Ovary (tissue), 9 donors: ENCODE results near the gene PTPRK. TPM values are rescaled to one million over a fixed set of nuclear protein-coding genes. Genes with fewer than 3 reads are reported as not detected.

Experiments
- DNase-seq, 5 donors: peaks; one replicate each; pipeline ENCODE4 v3.0.0-alpha.2; 2019 to 2020
- H3K27ac ChIP-seq, 2 donors: fragments of 200-600 bp; one replicate each; pipeline versions ENCODE4 v1.5.1 to v1.8.0; 2019 to 2022
- H3K27me3 ChIP-seq: fragments of 200-600 bp; one replicate; pipeline ENCODE4 v1.8.0; 2022
- H3K36me3 ChIP-seq: fragments of 200-600 bp; sonication (generic); one replicate; pipeline ENCODE4 v1.5.1; 2019
- H3K4me1 ChIP-seq: one replicate; pipeline ENCODE4 v1.8.1; 2013; ENCODE audit warnings: mild to moderate bottlenecking, moderate library complexity; ENCODE audit not compliant: insufficient read depth
- H3K4me3 ChIP-seq: fragments of 200-600 bp; sonication (generic); one replicate; pipeline ENCODE4 v1.5.1; 2017
- H3K9me3 ChIP-seq, 2 donors: fragments of 200-600 bp in 1 of 2; sonication (generic) in 1 of 2; one replicate each; pipeline versions ENCODE4 v1.5.1 to v1.8.1; 2013 to 2019; ENCODE audit warnings: mild to moderate bottlenecking in 1 of 2, moderate library complexity in 1 of 2
- EP300 ChIP-seq: sonication (generic); formaldehyde crosslinking; IDR thresholded peaks from one replicate; pipeline ENCODE4 v1.6.1; 2017; ENCODE audit warnings: antibody characterized with exemption
- POLR2A ChIP-seq: fragments of 450-650 bp; IDR thresholded peaks from one replicate; pipeline ENCODE4 v1.6.1; 2017; ENCODE audit warnings: antibody characterized with exemption, mild to moderate bottlenecking, moderate library complexity
- WGBS, 3 donors: extraction: QIAGEN DNeasy Blood & Tissue Kit in 1 of 3; methylation state at CpG; one replicate each; pipeline versions ENCODE4 v1.1.5 to v1.1.7; 2013 to 2017; 5-methylcytosine and 5-hydroxymethylcytosine counted together
- intact Hi-C, 4 donors: fragments of 100-400 bp; cut with DNase I; formaldehyde crosslinking; loops; one replicate each; pipeline versions ENCODE4 v1.11.0 to v1.15.1; 2022 to 2023
- polyA plus RNA-seq, 2 donors: library from polyadenylated mRNA; stranded (reverse); fragments of 200-250 nt in 1 of 2; fragments of 350-450 nt in 1 of 2; fragmentation: Illumina TruSeq in 1 of 2; extraction: RNeasy Lipid Tissue Mini Kit (QIAGEN cat#74804) in 1 of 2; gene quantifications; one replicate each; pipeline ENCODE4 v1.2.3, GENCODE V29; 2013 to 2014
- total RNA-seq, 7 donors: library from RNA; depleted of rRNA in 2 of 7; stranded (reverse); fragments of >200 nt in 2 of 7; fragmentation: NEBNext Ultra II Directional in 3 of 7; extraction: Animal tissue kit (Norgen Biotek cat#: 25700) in 3 of 7; gene quantifications; one replicate each; pipeline versions ENCODE4 v1.1.0 to v1.2.4, GENCODE V29; 2016 to 2023
- TF ChIP-seq, protein P1 (sequence below), 3 donors: fragments of 450-650 bp in 2 of 3; fragments of 200-600 bp in 1 of 3; IDR thresholded peaks; one replicate each; pipeline versions ENCODE4 v1.5.1 to v1.8.0; 2016 to 2022; ENCODE audit warnings: antibody characterized with exemption in 3 of 3, mild to moderate bottlenecking in 1 of 3
- donor health status: DM: no; HTN: no; CAD: no; lungs with moderate emphysema.
- donor health status: DM: no; HTN: no; CAD: no.
- donor health status: Bipolar disorder and iron deficiency.
- donor health status: DM: yes; HTN: yes; CAD: no.
- donor health status: DM: no; HTN: no; CAD: no.
- donor health status: DM: yes; HTN: yes; CAD: no.

The PTPRK gene
- total and polyA plus RNA-seq, 9 donors, result 24.0 to 50.7 (median 44.1) TPM

DNA sequence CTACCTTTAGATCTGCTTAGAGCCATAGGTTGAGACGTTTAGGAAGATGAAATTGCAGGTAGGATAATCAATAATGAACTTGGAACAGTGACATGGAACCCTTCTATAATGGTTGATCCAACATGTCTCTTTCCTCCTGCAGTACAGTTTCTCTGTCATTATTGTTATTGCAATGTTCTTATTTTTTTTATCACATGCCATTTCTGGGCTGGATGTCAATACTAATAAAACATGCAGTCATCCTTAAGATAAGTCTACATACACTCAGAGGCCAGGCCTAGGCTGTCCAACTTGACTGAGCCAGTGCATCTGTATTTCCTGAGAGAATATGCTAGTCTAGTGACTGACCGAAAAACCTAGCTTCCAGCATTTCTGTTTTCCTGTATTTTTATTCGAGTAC, 544.3 kb downstream of the PTPRK start:
- WGBS, 3 donors, result 88 to 95% (median 95%) methylated on average over 3 of the region's 3 CpGs
- no peak overlapping the region for H3K27ac ChIP-seq
- peaks cover 1% of the 10 kb centered on the region for H3K36me3 ChIP-seq
- intact Hi-C loops, result no loop called here
- H3K4me1 ChIP-seq, result no peaks in the 10 kb centered on the region
- TF ChIP-seq POLR2A (no peak), EP300 (no peak)
- TF ChIP-seq, protein P1, sequence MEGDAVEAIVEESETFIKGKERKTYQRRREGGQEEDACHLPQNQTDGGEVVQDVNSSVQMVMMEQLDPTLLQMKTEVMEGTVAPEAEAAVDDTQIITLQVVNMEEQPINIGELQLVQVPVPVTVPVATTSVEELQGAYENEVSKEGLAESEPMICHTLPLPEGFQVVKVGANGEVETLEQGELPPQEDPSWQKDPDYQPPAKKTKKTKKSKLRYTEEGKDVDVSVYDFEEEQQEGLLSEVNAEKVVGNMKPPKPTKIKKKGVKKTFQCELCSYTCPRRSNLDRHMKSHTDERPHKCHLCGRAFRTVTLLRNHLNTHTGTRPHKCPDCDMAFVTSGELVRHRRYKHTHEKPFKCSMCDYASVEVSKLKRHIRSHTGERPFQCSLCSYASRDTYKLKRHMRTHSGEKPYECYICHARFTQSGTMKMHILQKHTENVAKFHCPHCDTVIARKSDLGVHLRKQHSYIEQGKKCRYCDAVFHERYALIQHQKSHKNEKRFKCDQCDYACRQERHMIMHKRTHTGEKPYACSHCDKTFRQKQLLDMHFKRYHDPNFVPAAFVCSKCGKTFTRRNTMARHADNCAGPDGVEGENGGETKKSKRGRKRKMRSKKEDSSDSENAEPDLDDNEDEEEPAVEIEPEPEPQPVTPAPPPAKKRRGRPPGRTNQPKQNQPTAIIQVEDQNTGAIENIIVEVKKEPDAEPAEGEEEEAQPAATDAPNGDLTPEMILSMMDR (IDR thresholded peaks at IDR 0.05), result no peak
- H3K9me3 ChIP-seq, result no peaks in the 10 kb centered on the region
- no peaks in the 10 kb centered on the region for H3K27me3 ChIP-seq
- H3K4me3 ChIP-seq, result no peak overlapping the region
- no peak for DNase-seq

- no peaks in the 10 kb centered on the region for H3K9me3 ChIP-seq
- WGBS, 3 donors, result 95 to 97% (median 95%) methylated on average over 8 of the region's 8 CpGs
- no peaks in the 10 kb centered on the region for H3K27me3 ChIP-seq
- H3K4me3 ChIP-seq, result no peak overlapping the region
- H3K36me3 ChIP-seq, result no peaks in the 10 kb centered on the region
- intact Hi-C loops, result no loop called here
- H3K4me1 ChIP-seq, result no peaks in the 10 kb centered on the region
- TF ChIP-seq POLR2A, result no peak
- TF ChIP-seq EP300, result no peak
- TF ChIP-seq, protein P1 (IDR thresholded peaks at IDR 0.05), result no peak
- H3K27ac ChIP-seq, result no peak overlapping the region
- DNase-seq, result no peak
These were observed 547.6 kb downstream of the PTPRK start for GRCh38 chr6:127972815-127973214.

DNA sequence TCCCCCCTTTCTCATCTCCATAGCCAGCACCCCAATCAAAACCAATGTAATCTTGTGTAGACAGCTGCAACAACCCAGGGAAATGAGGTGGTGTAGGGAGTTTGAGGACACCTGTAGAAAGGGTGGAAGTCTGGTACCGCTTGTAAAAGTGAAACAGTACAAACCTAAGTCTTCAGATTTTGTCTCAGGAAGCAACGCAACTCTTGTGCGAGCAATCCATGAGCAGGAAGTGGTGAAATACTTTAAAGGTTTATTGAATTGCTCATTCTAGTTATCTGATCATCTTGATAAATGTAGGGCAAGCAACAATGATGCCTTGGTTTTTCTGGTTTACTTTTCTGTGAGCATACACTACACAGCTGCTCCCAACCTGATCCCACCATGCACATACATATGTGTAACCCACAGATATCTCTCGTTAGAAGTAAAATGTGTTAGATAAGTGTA, 548.4 kb downstream of the PTPRK start:
- no peaks in the 10 kb centered on the region for H3K36me3 ChIP-seq
- intact Hi-C loops, result no loop called here
- TF ChIP-seq EP300 (no peak), POLR2A (no peak)
- TF ChIP-seq, protein P1 (IDR thresholded peaks at IDR 0.05), result no peak
- no peaks in the 10 kb centered on the region for H3K9me3 ChIP-seq
- DNase-seq, result no peak
- no peaks in the 10 kb centered on the region for H3K27me3 ChIP-seq
- H3K4me1 ChIP-seq, result no peaks in the 10 kb centered on the region
- 94 to 95% (median 95%) methylated on average over 4 of the region's 4 CpGs for WGBS, 3 donors
- H3K27ac ChIP-seq, result no peak overlapping the region
- H3K4me3 ChIP-seq, result no peak overlapping the region

DNA sequence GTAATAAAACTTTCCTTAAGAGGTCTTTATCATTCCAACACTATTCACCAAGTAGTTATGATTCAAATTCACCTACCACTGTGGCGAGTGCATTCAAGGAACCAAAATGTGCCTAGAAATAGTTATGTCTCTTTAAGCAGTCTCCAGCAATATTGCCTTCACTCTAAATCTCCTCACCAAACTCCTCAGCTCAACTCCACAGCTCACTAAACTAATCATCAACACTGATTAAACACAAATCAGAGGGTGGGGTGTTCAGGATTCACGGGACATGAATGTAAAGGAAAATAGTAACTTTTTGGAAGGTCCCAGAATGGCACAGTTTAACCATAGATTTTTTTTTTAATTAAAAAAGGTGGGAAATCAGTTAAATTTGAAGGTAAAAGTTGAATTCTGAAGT, 549.0 kb downstream of the PTPRK start:
- H3K27ac ChIP-seq, result no peak overlapping the region
- intact Hi-C loops, result no loop called here
- H3K27me3 ChIP-seq, result no peaks in the 10 kb centered on the region
- no peak for DNase-seq
- H3K4me3 ChIP-seq, result no peak overlapping the region
- WGBS, 3 donors, result 93 to 97% (median 95%) methylated on average over 2 of the region's 2 CpGs
- no peaks in the 10 kb centered on the region for H3K36me3 ChIP-seq
- TF ChIP-seq POLR2A (no peak), EP300 (no peak)
- TF ChIP-seq, protein P1 (IDR thresholded peaks at IDR 0.05), result no peak
- H3K9me3 ChIP-seq, result no peaks in the 10 kb centered on the region
- H3K4me1 ChIP-seq, result no peaks in the 10 kb centered on the region

GRCh38 chr6:127969701-127970100, 550.7 kb downstream of the PTPRK start:
- DNase-seq, result no peak
- Histone ChIP-seq H3K27me3 (no peaks in the 10 kb centered on the region), H3K4me3 (no peak overlapping the region), H3K27ac (no peak overlapping the region), H3K4me1 (no peaks in the 10 kb centered on the region), H3K36me3 (no peaks in the 10 kb centered on the region), H3K9me3 (no peaks in the 10 kb centered on the region)
- 88 to 91% (median 90%) methylated on average over 3 of the region's 3 CpGs for WGBS, 3 donors
- intact Hi-C loops, result no loop called here
- no peak for TF ChIP-seq POLR2A
- TF ChIP-seq EP300, result no peak
- TF ChIP-seq, protein P1 (IDR thresholded peaks at IDR 0.05), result no peak
